Forelimb muscle (tissue), 1 donor: Measurements from ENCODE around the gene NKG7. TPM values are rescaled to one million over a fixed set of nuclear protein-coding genes. Genes with fewer than 3 reads are reported as not detected.

Experiments used
- DNase-seq: peaks from one replicate; pipeline ENCODE4 v3.0.0-alpha.2; 2013; ENCODE audit warnings: low read depth
- polyA plus RNA-seq: library from polyadenylated mRNA; unstranded; fragments of 120-200 nt; gene quantifications from one replicate; pipeline ENCODE4 v1.2.1, GENCODE V29; 2013; ENCODE audit not compliant: insufficient read length

NKG7 gene
- polyA plus RNA-seq, 1 donor, result 3.0 TPM

GRCh38 chr19:51391073-51391611 lies 18.7 kb upstream of the NKG7 start:
- DNase-seq, result no peak

DNA sequence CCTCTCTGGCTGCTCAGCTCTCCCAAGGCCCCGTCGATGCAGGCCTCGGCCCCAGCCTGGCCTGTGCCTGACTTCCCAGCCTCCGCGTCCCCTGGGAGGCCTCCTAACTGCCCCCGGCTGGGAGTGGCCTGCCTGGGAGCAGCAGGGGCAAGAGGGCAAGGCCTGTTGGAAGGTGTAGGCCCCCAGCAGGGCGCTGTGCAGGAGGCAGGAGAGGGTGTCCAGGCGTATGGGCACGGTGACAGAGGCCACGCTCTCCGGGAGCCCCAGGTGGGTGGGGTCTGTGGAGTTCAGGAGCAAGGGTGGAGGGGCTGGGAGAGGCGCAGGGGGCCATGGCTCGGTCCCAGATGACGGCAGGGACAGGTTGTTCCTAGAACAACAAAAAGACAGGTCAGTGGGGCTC lies 16.7 kb upstream of the NKG7 start:
- no peak for DNase-seq

DNA sequence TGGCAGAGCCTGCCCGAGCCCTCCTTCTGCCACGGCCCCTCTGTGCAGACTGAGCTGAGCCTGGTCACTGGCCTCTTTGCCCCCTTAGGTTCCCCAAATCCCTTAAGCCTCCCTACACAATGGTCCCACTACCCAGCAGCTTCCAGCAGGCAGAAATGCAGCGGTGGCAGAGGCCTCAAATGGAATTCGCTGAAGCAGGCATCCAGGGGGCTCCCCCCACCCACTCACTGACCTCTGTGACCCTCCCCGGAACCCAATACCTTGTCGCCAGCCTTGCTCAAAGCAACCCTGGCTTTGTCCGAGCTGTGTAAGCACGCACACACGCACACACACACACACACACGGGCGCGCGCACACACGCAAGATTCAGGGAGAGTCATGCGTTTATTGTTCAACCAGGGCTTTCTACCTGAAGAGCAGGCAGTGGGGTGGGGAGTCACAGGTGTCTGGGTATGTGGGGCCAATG lies 15.5 kb upstream of the NKG7 start, which contains the start of gene LIM2:
TSS of gene LIM2 (minus strand) at position 51 of the 466 bp plus-strand sequence. CDS start 531 bp downstream, outside the sequence.
- DNase-seq, result no peak

- DNase-seq, result no peak
Observed at GRCh38 chr19:51386882-51387520, 14.5 kb upstream of the NKG7 start.

- no peak for DNase-seq
Observed at GRCh38 chr19:51382004-51382403, 9.6 kb upstream of the NKG7 start.

DNA sequence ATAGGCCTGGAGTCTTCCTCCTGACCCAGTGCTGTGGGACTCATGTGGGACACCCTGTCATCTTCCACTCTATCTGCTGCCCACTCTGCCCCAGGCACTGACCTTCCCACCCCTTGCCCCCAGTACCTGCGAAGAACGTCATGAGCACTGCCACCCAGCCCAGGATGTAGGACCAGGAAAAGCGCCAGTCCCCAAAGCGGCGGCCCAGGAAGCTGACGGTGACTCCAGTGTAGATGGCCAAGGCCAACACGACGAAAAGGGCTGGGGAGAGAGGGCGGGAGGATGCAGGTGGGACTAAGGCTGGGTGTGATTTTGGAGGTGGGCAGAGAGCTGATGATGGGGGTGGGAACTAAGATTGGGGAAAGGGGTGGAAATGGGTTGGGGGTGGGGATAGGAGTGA lies 7.9 kb upstream of the NKG7 start:
- no peak for DNase-seq

GRCh38 chr19:51377422-51377821 lies 5.0 kb upstream of the NKG7 start:
- no peak for DNase-seq

DNA sequence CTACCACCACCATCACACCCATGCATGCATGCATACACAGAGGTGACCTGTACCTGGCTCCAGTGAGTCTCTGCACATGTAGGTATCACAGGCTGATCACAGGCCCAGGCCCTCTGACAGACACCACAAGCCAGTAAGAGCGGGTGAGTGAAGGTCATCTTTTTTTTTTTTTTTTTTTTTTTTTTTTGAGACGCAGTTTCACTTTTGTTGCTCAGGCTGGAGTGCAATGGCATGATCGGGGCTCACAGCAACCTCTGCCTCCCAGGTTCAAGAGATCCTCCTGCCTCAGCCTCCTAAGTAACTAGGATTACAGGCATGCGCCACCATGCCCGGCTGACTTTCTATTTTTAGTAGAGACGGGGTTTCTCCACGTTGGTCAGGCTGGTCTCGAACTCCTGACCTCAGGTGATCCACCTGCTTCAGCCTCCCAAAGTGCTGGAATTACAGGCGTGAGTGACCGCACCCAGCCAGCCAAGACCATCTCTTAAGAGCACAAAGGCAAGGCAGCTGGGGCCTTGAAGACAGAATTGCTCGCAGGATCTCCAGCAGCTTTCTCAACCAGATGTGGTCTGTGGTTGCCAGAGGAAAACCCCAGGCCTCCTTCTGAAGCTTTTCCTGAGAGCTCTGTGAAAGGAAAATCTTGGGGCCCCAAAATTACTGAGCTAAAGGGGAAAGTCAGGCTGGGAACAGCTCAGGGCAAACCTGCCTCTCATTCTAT lies 3.2 kb upstream of the NKG7 start:
- no peak for DNase-seq

DNA sequence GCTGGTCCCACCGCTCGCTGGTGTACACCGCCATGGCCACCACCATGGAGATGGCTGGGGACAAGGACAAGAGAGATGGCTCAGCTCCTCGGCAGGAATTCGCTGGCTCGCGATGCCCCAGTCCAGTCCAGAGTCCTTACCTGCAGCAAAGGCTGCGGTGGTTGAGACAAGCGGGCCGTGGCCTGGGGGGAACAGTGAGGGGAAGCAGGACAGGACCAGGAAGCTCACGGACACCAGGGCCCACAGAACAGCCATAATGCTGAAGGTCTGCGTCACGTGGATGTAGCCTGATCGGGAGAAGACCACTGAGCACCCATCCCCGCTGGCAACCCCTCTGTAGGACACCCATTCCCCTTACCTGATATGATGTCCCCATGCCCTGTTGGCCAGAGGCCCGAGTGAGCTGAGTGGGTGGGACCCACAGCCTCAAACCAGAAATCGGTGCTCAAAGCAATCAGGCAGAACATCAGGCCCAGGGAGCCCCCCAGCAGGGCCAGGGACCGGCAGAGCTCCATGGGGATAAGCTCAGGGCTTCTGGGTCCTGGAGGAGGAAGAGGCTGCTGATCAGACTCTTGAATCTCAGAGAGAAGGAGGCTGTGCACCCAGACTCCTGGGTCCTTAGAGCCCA lies 319 bp downstream of the NKG7 start:
- DNase-seq, result no peak

DNA sequence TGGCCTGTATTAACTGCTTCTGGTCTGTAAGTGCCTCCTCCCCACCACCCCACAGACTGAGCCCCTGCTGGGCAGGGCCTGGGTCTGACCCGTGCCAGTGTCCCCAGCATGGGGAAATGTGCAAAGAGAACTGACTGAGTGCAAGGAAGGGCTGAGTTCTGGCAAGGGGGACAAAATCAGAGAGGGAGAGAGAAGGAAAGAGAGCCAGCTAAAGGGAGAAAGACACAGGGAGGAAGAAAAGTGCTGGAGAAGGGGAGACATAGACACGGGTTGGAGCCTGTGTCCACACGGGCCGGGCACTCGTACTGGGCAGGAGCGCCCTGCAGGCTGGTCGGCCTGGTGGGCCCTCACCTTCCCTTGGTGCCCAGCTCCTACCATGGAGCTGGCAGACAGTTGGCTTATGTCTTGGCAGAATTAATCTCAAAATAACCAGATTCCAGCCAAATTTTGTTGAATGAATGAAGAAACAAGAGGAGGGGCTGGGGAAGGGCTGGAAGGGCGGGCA lies 1.2 kb downstream of the NKG7 start:
- DNase-seq, result no peak

- no peak for DNase-seq
Observed at GRCh38 chr19:51370230-51370629, 2.2 kb downstream of the NKG7 start.

GRCh38 chr19:51368366-51369282 lies 3.8 kb downstream of the NKG7 start, which contains the start of gene CLDND2:
TSS of gene CLDND2 (minus strand) at chr19:51369003. CDS start at chr19:51368577, 426 bp downstream.
- DNase-seq, result no peak

DNA sequence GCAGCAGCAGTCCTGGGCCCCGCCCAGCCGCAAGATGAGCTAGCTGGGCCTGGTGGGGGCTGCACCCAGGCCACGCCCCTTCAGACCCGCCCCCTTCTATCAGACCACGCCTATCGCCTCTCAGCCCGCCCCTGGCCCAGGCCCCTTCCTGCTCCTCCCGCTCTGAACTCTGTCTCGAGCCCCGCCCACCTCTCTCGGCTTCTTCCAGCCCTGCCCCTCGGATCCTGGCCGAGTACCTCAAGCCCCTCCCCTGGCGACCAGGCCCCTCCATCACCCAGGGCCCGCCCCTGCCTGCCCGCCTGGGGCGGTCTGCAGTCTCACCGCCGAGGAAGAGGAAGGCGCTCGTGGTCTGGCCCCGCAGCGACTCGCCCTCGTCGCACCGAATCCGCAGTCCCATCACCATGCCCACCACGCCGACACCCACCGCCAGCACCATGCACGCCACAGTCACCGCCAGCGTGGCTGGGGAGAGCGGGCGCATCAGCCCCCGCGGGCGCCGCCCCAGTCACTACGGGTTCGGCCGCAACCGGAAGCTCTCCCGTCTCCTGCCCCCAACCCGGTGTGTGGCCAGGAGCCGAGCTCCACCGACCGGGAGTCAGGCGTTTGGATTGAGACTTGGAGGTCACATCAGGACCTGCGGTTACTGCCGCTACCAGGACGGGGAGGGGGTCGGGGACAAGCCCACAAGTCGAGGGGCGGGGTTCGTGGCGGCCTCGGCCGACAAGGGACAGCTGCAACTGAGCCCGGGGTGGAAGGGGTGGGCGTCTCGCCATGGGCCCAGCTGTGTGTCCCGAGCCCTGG lies 4.7 kb downstream of the NKG7 start:
- peak; percentile 91 for DNase-seq

DNA sequence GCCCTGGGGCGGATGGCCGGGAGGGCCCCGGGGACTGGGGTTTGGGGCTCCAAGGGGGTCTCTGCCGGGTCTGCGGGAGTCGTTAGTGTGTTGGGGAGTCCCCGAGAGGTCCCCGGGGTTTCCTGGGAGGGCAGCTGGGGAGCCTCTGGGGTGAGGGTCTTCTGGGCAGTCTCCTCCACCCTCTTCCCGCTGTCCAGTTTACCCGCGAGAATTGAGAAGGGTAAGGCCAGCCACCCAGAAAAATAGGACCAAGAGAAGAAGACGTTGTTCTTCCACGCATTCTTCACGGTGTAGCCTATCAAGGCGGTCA lies 5.2 kb downstream of the NKG7 start:
- DNase-seq, result no peak

- DNase-seq, result peak; percentile 94
Observed at GRCh38 chr19:51366389-51367254, 5.8 kb downstream of the NKG7 start.

GRCh38 chr19:51365965-51366388 lies 6.5 kb downstream of the NKG7 start, which contains the start of gene ETFB:
TSS of gene ETFB (minus strand) at chr19:51366388. CDS start at chr19:51366326, 62 bp downstream.
- DNase-seq, result no peak

DNA sequence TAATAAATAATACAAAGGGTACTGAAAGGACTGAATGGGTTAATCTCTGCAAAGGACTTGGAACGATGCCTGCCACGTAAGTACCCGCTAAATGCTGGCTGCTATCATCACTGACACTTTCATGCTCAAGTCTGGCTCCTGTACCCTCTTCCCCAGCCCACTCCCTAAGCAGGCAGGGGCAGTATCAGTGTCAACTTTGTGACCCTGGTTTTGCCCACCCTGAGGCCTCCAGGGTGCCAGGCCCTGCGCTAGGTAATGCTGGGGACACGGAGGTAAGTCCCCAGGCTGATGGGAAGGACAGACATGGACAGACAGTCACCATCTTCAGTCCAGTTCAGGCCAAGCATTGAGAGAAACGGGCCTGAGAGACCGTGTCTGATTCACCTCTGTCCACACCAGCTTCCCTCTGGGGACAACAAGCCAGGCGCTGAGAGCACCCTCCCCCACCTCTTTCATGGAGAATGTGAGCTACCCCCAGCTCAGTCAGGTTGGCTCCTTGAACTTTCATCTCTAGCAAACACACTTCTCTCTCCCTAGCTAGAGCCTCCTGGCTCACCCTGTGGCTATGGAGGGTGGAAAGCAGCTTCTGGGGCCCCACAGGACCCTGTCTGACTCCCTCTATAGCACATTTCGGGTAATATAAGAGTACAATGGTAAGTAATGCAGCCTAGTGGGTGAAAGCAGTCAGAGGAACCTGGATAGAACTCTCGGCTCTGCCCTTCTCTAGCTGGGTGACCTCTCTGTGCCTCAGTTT lies 7.1 kb downstream of the NKG7 start:
- DNase-seq, result no peak
